GM12891 (cell line): Measurements from ENCODE around the gene SOWAHC.

Source experiments
- POLR2A ChIP-seq: IDR thresholded peaks from 2 replicates; pipeline ENCODE4 v1.6.1; 2011; ENCODE audit warnings: low read depth, low read length, control low read depth
- POLR2AphosphoS5 ChIP-seq: IDR thresholded peaks from 2 replicates; pipeline ENCODE4 v1.6.1; 2011; ENCODE audit warnings: low read depth, low read length, control low read depth
- TAF1 ChIP-seq: IDR thresholded peaks from 2 replicates; pipeline ENCODE4 v1.6.1; 2011; ENCODE audit warnings: low read depth, low read length, control low read depth

- TF ChIP-seq POLR2A (no peak), POLR2AphosphoS5 (no peak), TAF1 (no peak)
Observed at GRCh38 chr2:109602617-109603188, 11.5 kb upstream of the SOWAHC start.
